Endothelial cell (in vitro differentiated cells): Measurements from ENCODE around the gene CYP27C1. TPM values are rescaled to one million over a fixed set of nuclear protein-coding genes. Genes with fewer than 3 reads are reported as not detected.

Source experiments
- DNase-seq: peaks from one replicate; pipeline ENCODE4 v3.0.0; 2021; ENCODE audit warnings: low spot score
- H3K27ac Mint-ChIP-seq: one replicate; pipeline ENCODE4 v1.8.0; 2021; ENCODE audit warnings: mixed read lengths, inconsistent platforms; ENCODE audit not compliant: unreplicated experiment
- H3K27me3 Mint-ChIP-seq: one replicate; pipeline ENCODE4 v1.8.0; 2021; ENCODE audit warnings: mild to moderate bottlenecking, moderate library complexity, mixed read lengths, inconsistent platforms; ENCODE audit not compliant: unreplicated experiment
- H3K36me3 Mint-ChIP-seq: one replicate; pipeline ENCODE4 v1.8.0; 2021; ENCODE audit warnings: mild to moderate bottlenecking, low read depth, mixed read lengths, inconsistent platforms; ENCODE audit not compliant: unreplicated experiment
- H3K4me1 Mint-ChIP-seq: one replicate; pipeline ENCODE4 v1.8.0; 2021; ENCODE audit warnings: mild to moderate bottlenecking, mixed read lengths, inconsistent platforms; ENCODE audit not compliant: unreplicated experiment
- H3K4me3 Mint-ChIP-seq: one replicate; pipeline ENCODE4 v1.8.0; 2021; ENCODE audit warnings: mild to moderate bottlenecking, mixed read lengths, inconsistent platforms; ENCODE audit not compliant: unreplicated experiment
- H3K9me3 Mint-ChIP-seq: one replicate; pipeline ENCODE4 v1.8.0; 2021; ENCODE audit warnings: mixed read lengths, inconsistent platforms; ENCODE audit not compliant: unreplicated experiment
- total RNA-seq: library from RNA; stranded (reverse); fragmentation: NEBNext Ultra II Directional; extraction: Animal tissue kit (Norgen Biotek cat#: 25700); gene quantifications from one replicate; pipeline ENCODE4 v1.2.1, GENCODE V29; 2021; ENCODE audit not compliant: unreplicated experiment
- TF ChIP-seq, protein P1 (sequence below): fragments of 200-600 bp; sonication (generic); IDR thresholded peaks from one replicate; pipeline ENCODE4 v1.5.0; 2021; ENCODE audit warnings: antibody characterized with exemption; ENCODE audit not compliant: unreplicated experiment

CYP27C1 gene
- total RNA-seq, 1 donor from 2014 or later = 6.4 TPM

- Mint-ChIP-seq H3K36me3 (no peaks in the 10 kb centered on the region), H3K4me1 (peaks cover 4% of the 10 kb centered on the region), H3K27me3 (peaks cover 4% of the 10 kb centered on the region), H3K9me3 (no peaks in the 10 kb centered on the region), H3K27ac (no peak overlapping the region), H3K4me3 (no peak overlapping the region)
- TF ChIP-seq, protein P1, sequence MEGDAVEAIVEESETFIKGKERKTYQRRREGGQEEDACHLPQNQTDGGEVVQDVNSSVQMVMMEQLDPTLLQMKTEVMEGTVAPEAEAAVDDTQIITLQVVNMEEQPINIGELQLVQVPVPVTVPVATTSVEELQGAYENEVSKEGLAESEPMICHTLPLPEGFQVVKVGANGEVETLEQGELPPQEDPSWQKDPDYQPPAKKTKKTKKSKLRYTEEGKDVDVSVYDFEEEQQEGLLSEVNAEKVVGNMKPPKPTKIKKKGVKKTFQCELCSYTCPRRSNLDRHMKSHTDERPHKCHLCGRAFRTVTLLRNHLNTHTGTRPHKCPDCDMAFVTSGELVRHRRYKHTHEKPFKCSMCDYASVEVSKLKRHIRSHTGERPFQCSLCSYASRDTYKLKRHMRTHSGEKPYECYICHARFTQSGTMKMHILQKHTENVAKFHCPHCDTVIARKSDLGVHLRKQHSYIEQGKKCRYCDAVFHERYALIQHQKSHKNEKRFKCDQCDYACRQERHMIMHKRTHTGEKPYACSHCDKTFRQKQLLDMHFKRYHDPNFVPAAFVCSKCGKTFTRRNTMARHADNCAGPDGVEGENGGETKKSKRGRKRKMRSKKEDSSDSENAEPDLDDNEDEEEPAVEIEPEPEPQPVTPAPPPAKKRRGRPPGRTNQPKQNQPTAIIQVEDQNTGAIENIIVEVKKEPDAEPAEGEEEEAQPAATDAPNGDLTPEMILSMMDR = no peak
- DNase-seq = no peak
Observed at GRCh38 chr2:127158614-127159290, 61.3 kb downstream of the CYP27C1 start.

- Mint-ChIP-seq H3K36me3 (no peaks in the 10 kb centered on the region), H3K27ac (no peak overlapping the region), H3K9me3 (no peaks in the 10 kb centered on the region), H3K27me3 (peaks cover 4% of the 10 kb centered on the region), H3K4me1 (peaks cover 4% of the 10 kb centered on the region), H3K4me3 (no peak overlapping the region)
- DNase-seq = peak; percentile 67
- TF ChIP-seq, protein P1 = peak; percentile 51
Observed at GRCh38 chr2:127157651-127158485, 62.2 kb downstream of the CYP27C1 start.

GRCh38 chr2:127157114-127157513 is 63.0 kb downstream of the CYP27C1 start:
- DNase-seq = no peak
- H3K4me3 Mint-ChIP-seq = no peak overlapping the region
- TF ChIP-seq, protein P1 = no peak
- H3K27me3 Mint-ChIP-seq = peaks cover 4% of the 10 kb centered on the region
- peaks cover 4% of the 10 kb centered on the region for H3K4me1 Mint-ChIP-seq
- H3K27ac Mint-ChIP-seq = no peak overlapping the region
- H3K36me3 Mint-ChIP-seq = no peaks in the 10 kb centered on the region
- H3K9me3 Mint-ChIP-seq = no peaks in the 10 kb centered on the region

- DNase-seq = no peak
- Mint-ChIP-seq H3K4me3 (no peak overlapping the region), H3K9me3 (no peaks in the 10 kb centered on the region), H3K27ac (no peak overlapping the region), H3K27me3 (no peaks in the 10 kb centered on the region), H3K36me3 (no peaks in the 10 kb centered on the region), H3K4me1 (peaks cover 4% of the 10 kb centered on the region)
- TF ChIP-seq, protein P1 = no peak
Observed at GRCh38 chr2:127155947-127156346, 64.2 kb downstream of the CYP27C1 start.
